ENCODE results near the gene COMMD9. TPM values are rescaled to one million over a fixed set of nuclear protein-coding genes. Genes with fewer than 3 reads are reported as not detected.

The COMMD9 gene
- total and polyA plus RNA-seq, 2 of the 4 experiments (the other 2 are of a cell fraction): 50.7 to 58.3 TPM

DNA sequence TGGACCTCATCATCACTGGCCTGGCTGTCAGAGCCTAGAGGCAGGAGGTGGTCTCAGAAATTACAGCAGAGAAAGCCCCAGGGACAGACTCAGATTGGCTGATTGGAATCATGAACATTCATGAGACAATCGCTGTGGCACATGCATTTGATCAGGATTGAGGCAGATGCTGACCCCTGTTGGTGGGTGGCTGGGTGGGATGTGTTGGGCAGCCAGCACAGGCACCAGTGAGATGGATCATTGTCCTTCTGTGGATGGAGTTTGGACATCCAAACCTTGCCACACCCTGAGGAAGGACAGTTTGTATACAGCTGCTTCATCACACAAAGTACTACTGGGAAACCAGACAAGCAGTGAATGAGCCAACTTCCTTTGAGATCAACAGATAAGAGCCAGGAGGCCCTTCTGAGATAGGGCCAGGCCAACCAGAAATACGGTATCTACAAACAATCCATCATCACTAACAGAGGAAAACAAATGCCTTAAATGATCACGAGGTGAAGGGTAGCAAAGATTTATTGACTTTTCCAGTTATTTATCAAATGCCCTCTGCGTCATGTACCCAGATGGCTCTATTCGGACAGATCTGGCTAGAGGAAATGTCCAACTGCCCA, 17.3 kb downstream of the COMMD9 start:
- Histone ChIP-seq H3K9me3 (ENCODE audit: control insufficient read depth, insufficient read depth, low read length) (no peaks in the 10 kb centered on the region), H3K4me1 (ENCODE audit: control insufficient read depth, insufficient read depth, low read length) (no peaks in the 10 kb centered on the region), H3K9ac (ENCODE audit: low read depth, low read length) (no peak overlapping the region), H3K9me1 (ENCODE audit: insufficient read depth, low read length) (peaks cover 5% of the 10 kb centered on the region; the same call in 1 of the 2 replicates), H2BK20ac (ENCODE audit: low read depth, low read length) (no peak overlapping the region), H4K20me1 (ENCODE audit: insufficient read depth, low read length) (no peaks in the 10 kb centered on the region), H2AFZ (replicated peaks; ENCODE audit: low read length, poor library complexity) (no peak overlapping the region), H3K14ac (replicated peaks; ENCODE audit: low read depth, low read length) (no peak overlapping the region), H2BK5ac (ENCODE audit: low read depth, low read length, poor library complexity, severe bottlenecking) (no peak overlapping the region), H4K91ac (ENCODE audit: insufficient read depth, low read depth, low read length) (no peak overlapping the region), H3K23ac (ENCODE audit: low read depth, low read length) (no peak overlapping the region), H3K27me3 (ENCODE audit: control insufficient read depth, insufficient read depth, low read length) (no peaks in the 10 kb centered on the region), H3K18ac (ENCODE audit: low read depth, low read length) (no peak overlapping the region), H2BK120ac (ENCODE audit: low read depth, low read length) (no peak overlapping the region), H3K27ac (ENCODE audit: insufficient read depth, low read length) (no peak overlapping the region), H4K8ac (ENCODE audit: low read depth in 2 of 2, low read length in 2 of 2) (no peak overlapping the region), H3K4me3 (ENCODE audit: insufficient read depth, low read depth, low read length) (no peak overlapping the region), H2AK5ac (ENCODE audit: low read depth, low read length) (no peak overlapping the region), H3K79me1 (ENCODE audit: low read depth in 1 of 2, low read length in 2 of 2) (no peaks in the 10 kb centered on the region), H3K36me3 (ENCODE audit: control insufficient read depth, insufficient read depth, low read length) (peaks cover 28% of the 10 kb centered on the region), H2AK9ac (replicated peaks; ENCODE audit: low read depth, low read length, poor library complexity) (no peak overlapping the region), H3K4ac (ENCODE audit: low read depth, low read length) (no peak overlapping the region), H4K5ac (ENCODE audit: low read depth, low read length) (no peak overlapping the region), H3K56ac (ENCODE audit: extremely low read depth, insufficient read depth, low read length) (no peak overlapping the region), H3K4me2 (ENCODE audit: low read depth, low read length) (no peak overlapping the region), H2BK15ac (ENCODE audit: low read depth, low read length) (no peak overlapping the region)
- no peak for ATAC-seq (ENCODE audit: low read depth)
- DNase-seq: no peak
- in situ Hi-C loops (cut with MboI; ENCODE audit: low sequenced_read_pairs): no loop called here
- intact Hi-C loops (cut with micrococcal nuclease): no loop called here
- WGBS, 2 experiments (ENCODE audit: extremely low coverage in 2 of 2, insufficient read length in 1 of 2): no CpG with 5 or more reads among the region's 5 CpGs
- CTCF ChIA-PET: no interaction called here
- POLR2A ChIA-PET (ENCODE audit: unreplicated experiment): no interaction called here
- BruUV-seq (replicated peaks): no TSS peak
- no peak for TF ChIP-seq SMC3 (IDR thresholded peaks at IDR 0.05; ENCODE audit: low read depth, low read length)
- TF ChIP-seq, protein P1, sequence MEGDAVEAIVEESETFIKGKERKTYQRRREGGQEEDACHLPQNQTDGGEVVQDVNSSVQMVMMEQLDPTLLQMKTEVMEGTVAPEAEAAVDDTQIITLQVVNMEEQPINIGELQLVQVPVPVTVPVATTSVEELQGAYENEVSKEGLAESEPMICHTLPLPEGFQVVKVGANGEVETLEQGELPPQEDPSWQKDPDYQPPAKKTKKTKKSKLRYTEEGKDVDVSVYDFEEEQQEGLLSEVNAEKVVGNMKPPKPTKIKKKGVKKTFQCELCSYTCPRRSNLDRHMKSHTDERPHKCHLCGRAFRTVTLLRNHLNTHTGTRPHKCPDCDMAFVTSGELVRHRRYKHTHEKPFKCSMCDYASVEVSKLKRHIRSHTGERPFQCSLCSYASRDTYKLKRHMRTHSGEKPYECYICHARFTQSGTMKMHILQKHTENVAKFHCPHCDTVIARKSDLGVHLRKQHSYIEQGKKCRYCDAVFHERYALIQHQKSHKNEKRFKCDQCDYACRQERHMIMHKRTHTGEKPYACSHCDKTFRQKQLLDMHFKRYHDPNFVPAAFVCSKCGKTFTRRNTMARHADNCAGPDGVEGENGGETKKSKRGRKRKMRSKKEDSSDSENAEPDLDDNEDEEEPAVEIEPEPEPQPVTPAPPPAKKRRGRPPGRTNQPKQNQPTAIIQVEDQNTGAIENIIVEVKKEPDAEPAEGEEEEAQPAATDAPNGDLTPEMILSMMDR (conservative IDR thresholded peaks at IDR 0.05; ENCODE audit: low read depth, low read length): no peak
- TF ChIP-seq MXI1 (IDR thresholded peaks at IDR 0.05; ENCODE audit: borderline replicate concordance, low read depth, low read length): no peak
- TF ChIP-seq MAFK (IDR thresholded peaks at IDR 0.05; ENCODE audit: low read depth, low read length): no peak
- TF ChIP-seq CHD1 (IDR thresholded peaks at IDR 0.05; ENCODE audit: low read depth, low read length): no peak
- TF ChIP-seq RCOR1 (IDR thresholded peaks at IDR 0.05; ENCODE audit: insufficient replicate concordance, low read length): no peak
- TF ChIP-seq, protein P2, sequence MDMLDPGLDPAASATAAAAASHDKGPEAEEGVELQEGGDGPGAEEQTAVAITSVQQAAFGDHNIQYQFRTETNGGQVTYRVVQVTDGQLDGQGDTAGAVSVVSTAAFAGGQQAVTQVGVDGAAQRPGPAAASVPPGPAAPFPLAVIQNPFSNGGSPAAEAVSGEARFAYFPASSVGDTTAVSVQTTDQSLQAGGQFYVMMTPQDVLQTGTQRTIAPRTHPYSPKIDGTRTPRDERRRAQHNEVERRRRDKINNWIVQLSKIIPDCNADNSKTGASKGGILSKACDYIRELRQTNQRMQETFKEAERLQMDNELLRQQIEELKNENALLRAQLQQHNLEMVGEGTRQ (IDR thresholded peaks at IDR 0.05; ENCODE audit: low read depth, low read length): no peak
- TF ChIP-seq FOS (IDR thresholded peaks at IDR 0.05; ENCODE audit: low read depth, low read length): no peak
- TF ChIP-seq BHLHE40 (IDR thresholded peaks at IDR 0.05; ENCODE audit: low read depth, low read length): no peak
- TF ChIP-seq, protein P3, sequence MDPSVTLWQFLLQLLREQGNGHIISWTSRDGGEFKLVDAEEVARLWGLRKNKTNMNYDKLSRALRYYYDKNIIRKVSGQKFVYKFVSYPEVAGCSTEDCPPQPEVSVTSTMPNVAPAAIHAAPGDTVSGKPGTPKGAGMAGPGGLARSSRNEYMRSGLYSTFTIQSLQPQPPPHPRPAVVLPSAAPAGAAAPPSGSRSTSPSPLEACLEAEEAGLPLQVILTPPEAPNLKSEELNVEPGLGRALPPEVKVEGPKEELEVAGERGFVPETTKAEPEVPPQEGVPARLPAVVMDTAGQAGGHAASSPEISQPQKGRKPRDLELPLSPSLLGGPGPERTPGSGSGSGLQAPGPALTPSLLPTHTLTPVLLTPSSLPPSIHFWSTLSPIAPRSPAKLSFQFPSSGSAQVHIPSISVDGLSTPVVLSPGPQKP (IDR thresholded peaks at IDR 0.05; ENCODE audit: borderline replicate concordance, low read depth, low read length): no peak
- TF ChIP-seq CEBPB (IDR thresholded peaks at IDR 0.05; ENCODE audit: low read depth, low read length): no peak
- dilution Hi-C loops (cut with HindIII; ENCODE audit: low sequenced_read_pairs, unreplicated experiment): no loop called here
